OCI-LY3 (cell line): ENCODE results near the gene CDH4.

Experiments used
- H2AFZ ChIP-seq: fragments of 200-600, 300-600 bp; shearing (Covaris generic); 2 replicates; pipeline ENCODE4 v1.6.0; 2014; ENCODE audit warnings: antibody characterized with exemption, low read depth, low read length
- H3K27ac ChIP-seq: fragments of 200-600, 300-600 bp; sonication (generic); 2 replicates; pipeline ENCODE4 v1.5.1; 2014; ENCODE audit warnings: mild to moderate bottlenecking, low read length, moderate library complexity, mixed read lengths
- H3K27me3 ChIP-seq: fragments of 200-600, 300-600 bp; sonication (generic); 2 replicates; pipeline ENCODE4 v1.6.1; 2014; ENCODE audit warnings: low read depth, low read length, mixed read lengths
- H3K36me3 ChIP-seq: fragments of 200-600, 300-600 bp; sonication (generic); replicated peaks from 2 replicates; pipeline ENCODE3; 2014; ENCODE audit warnings: low read depth, low read length, mixed read lengths
- H3K4me1 ChIP-seq: fragments of 300-600, 200-600 bp; sonication (generic); 2 replicates; pipeline ENCODE4 v1.6.1; 2014; ENCODE audit warnings: low read length, mixed read lengths
- H3K4me2 ChIP-seq: fragments of 200-600, 300-600 bp; sonication (generic); 2 replicates; pipeline ENCODE4 v1.6.1; 2014; ENCODE audit warnings: low read length, mixed read lengths
- H3K4me3 ChIP-seq: fragments of 300-600, 200-600 bp; sonication (generic); 2 replicates; pipeline ENCODE4 v1.5.1; 2014; ENCODE audit warnings: antibody characterized with exemption, mild to moderate bottlenecking, low read length, moderate library complexity
- H3K79me2 ChIP-seq: fragments of 300-600, 200-600 bp; shearing (Covaris generic); 2 replicates; pipeline ENCODE4 v1.6.1; 2014; ENCODE audit warnings: mild to moderate bottlenecking, low read length, mixed read lengths
- H3K9ac ChIP-seq: fragments of 300-600, 200-600 bp; shearing (Covaris generic); 2 replicates; pipeline ENCODE4 v1.6.0; 2014; ENCODE audit warnings: mild to moderate bottlenecking, low read length, moderate library complexity
- H3K9me3 ChIP-seq: fragments of 200-600, 300-600 bp; shearing (Covaris generic); 2 replicates; pipeline ENCODE4 v1.6.1; 2014; ENCODE audit warnings: low read length, mixed read lengths; ENCODE audit not compliant: insufficient read depth
- H4K20me1 ChIP-seq: fragments of 200-600, 300-600 bp; sonication (generic); 2 replicates; pipeline ENCODE4 v1.6.1; 2016; ENCODE audit warnings: low read length, mixed read lengths; ENCODE audit not compliant: insufficient read depth
- CTCF ChIP-seq: fragments of 200-600, 300-600 bp; sonication (generic); IDR thresholded peaks from 2 replicates; pipeline ENCODE4 v1.5.1; 2014; ENCODE audit warnings: antibody characterized with exemption, low read length, low read depth
- EZH2phosphoT487 ChIP-seq: fragments of 200-600 bp; shearing (Covaris generic); IDR thresholded peaks from 2 replicates; pipeline ENCODE4 v1.6.1; 2018; ENCODE audit warnings: antibody characterized with exemption, mixed run types, low read depth

CDH4 gene

DNA sequence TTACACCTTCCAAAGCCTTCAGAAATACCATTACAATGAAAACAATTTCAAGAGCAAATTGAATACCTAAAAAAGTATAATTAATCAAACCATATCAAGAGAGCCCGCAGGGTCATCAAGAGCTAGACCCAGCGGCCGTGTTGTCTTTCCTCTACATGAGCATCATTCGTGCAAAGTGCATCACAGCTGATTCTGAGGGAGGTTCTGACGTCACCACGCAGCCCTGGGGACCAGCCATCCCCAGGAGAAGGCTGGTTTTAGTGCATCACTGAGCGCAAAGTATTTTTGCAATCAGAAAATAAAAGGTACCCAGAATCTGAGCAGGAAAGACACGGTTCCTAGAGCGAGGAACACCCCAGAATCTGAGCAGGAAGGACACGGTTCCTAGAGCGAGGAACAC, 371.4 kb downstream of the CDH4 start:
- TF ChIP-seq CTCF, result no peak
- no peak for TF ChIP-seq EZH2phosphoT487
- Histone ChIP-seq H3K4me1 (no peaks in the 10 kb centered on the region), H3K9ac (no peak overlapping the region), H3K4me3 (no peak overlapping the region), H3K9me3 (no peaks in the 10 kb centered on the region), H4K20me1 (no peaks in the 10 kb centered on the region), H3K79me2 (no peaks in the 10 kb centered on the region), H3K36me3 (no peaks in the 10 kb centered on the region), H3K27me3 (no peaks in the 10 kb centered on the region; the same call in 1 of the 2 replicates), H2AFZ (no peak overlapping the region), H3K27ac (no peak overlapping the region), H3K4me2 (no peak overlapping the region)

DNA sequence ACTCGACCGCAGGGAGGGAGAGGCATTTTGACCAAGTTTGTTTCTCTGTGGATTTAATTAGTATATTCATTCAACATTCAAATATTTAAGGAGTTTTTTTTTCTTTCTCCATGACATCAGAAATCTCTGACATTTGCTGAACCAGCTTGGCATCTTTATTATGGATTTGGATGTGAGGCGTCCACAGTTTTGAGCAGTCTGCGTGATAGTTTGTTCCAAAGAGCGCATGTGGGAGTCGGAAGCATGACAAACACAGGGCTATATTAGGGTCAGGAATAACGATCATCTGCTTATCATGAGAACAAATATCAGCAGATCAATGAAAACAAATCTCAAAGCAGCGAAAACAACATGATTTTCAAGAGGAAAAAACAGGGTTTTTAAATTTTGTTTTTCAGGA, 373.2 kb downstream of the CDH4 start:
- H3K36me3 ChIP-seq, result no peaks in the 10 kb centered on the region
- no peaks in the 10 kb centered on the region for H3K9me3 ChIP-seq
- H3K27me3 ChIP-seq, result no peaks in the 10 kb centered on the region; the same call in 1 of the 2 replicates
- no peaks in the 10 kb centered on the region for H4K20me1 ChIP-seq
- no peak overlapping the region for H3K4me2 ChIP-seq
- no peak overlapping the region for H3K27ac ChIP-seq
- no peak for TF ChIP-seq EZH2phosphoT487
- no peak for TF ChIP-seq CTCF
- H3K79me2 ChIP-seq, result no peaks in the 10 kb centered on the region
- H2AFZ ChIP-seq, result no peak overlapping the region
- no peaks in the 10 kb centered on the region for H3K4me1 ChIP-seq
- H3K4me3 ChIP-seq, result no peak overlapping the region
- H3K9ac ChIP-seq, result no peak overlapping the region

- Histone ChIP-seq H3K27me3 (no peaks in the 10 kb centered on the region; the same call in 1 of the 2 replicates), H3K4me2 (no peak overlapping the region), H3K4me1 (no peaks in the 10 kb centered on the region), H3K9me3 (no peaks in the 10 kb centered on the region), H3K79me2 (no peaks in the 10 kb centered on the region), H3K4me3 (no peak overlapping the region), H4K20me1 (no peaks in the 10 kb centered on the region), H3K27ac (no peak overlapping the region), H3K9ac (no peak overlapping the region), H3K36me3 (no peaks in the 10 kb centered on the region), H2AFZ (no peak overlapping the region)
- TF ChIP-seq CTCF (no peak), EZH2phosphoT487 (no peak)
Observed at GRCh38 chr20:61626412-61626811, 374.4 kb downstream of the CDH4 start.

DNA sequence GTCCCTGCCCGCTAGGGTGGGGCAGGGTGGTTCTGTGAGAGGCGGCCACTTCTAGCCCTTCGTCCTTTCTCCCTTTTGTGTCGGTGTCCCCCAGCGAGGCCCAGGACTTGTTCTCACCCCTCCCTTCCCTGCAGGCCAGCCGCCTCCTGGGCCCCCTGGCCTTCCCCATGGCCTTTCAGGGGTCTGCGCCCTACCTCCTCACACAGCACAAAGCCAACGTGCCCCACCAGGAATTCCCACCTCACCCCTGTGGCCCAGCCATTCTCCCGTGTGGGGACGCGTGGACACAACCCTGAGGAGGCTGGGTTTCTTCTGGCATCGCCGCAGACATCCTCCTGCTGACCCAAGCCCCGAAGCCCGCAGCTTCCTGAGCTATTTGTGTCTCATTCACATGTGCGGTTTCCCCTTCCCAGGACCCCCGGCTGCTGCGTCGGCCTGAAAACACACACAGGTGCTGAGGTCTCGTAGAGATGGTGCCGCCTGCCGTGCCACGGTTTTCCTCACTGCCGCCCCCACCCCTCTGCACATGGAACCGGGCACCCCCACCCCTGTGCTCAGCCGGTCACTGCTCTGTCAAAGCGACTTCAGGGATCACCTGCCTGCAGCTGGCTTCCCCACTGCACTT, 375.8 kb downstream of the CDH4 start:
- H3K27ac ChIP-seq, result no peak overlapping the region
- no peak overlapping the region for H3K4me2 ChIP-seq
- H3K27me3 ChIP-seq, result no peaks in the 10 kb centered on the region; the same call in 1 of the 2 replicates

More for the DNA sequence above, 375.8 kb downstream of the CDH4 start:
- H3K9me3 ChIP-seq, result no peaks in the 10 kb centered on the region
- H3K9ac ChIP-seq, result no peak overlapping the region
- no peak overlapping the region for H2AFZ ChIP-seq
- H3K4me3 ChIP-seq, result no peak overlapping the region
- no peaks in the 10 kb centered on the region for H3K79me2 ChIP-seq
- no peaks in the 10 kb centered on the region for H4K20me1 ChIP-seq
- TF ChIP-seq EZH2phosphoT487 (no peak), CTCF (no peak)
- no peaks in the 10 kb centered on the region for H3K36me3 ChIP-seq
- no peaks in the 10 kb centered on the region for H3K4me1 ChIP-seq
